Adrenal gland (tissue), 5 donors: ENCODE measurements around the gene PCDH7.

Source experiments
- POLR2A ChIP-seq, 2 donors: fragments of 450-650 bp; IDR thresholded peaks; one replicate each; pipeline ENCODE4 v1.6.1; 2017; ENCODE audit warnings: antibody characterized with exemption in 2 of 2, mild to moderate bottlenecking in 2 of 2, moderate library complexity in 1 of 2
- TF ChIP-seq, protein P1 (sequence below), 6 experiments: fragments of 450-650 bp in 4 of 6; fragments of 200-600 bp in 2 of 6; sonication (generic) in 1 of 6; IDR thresholded peaks; 1 replicate in 5 of 6; 2 replicates in 1 of 6; pipeline versions ENCODE4 v1.5.1 to v1.8.0; 2016 to 2021; ENCODE audit warnings: antibody characterized with exemption in 6 of 6, mild to moderate bottlenecking in 2 of 6, moderate library complexity in 1 of 6
- donor health status: DM: no; HTN: no; CAD: no.

- TF ChIP-seq POLR2A (IDR thresholded peaks at IDR 0.05) = no peak
- TF ChIP-seq, protein P1, sequence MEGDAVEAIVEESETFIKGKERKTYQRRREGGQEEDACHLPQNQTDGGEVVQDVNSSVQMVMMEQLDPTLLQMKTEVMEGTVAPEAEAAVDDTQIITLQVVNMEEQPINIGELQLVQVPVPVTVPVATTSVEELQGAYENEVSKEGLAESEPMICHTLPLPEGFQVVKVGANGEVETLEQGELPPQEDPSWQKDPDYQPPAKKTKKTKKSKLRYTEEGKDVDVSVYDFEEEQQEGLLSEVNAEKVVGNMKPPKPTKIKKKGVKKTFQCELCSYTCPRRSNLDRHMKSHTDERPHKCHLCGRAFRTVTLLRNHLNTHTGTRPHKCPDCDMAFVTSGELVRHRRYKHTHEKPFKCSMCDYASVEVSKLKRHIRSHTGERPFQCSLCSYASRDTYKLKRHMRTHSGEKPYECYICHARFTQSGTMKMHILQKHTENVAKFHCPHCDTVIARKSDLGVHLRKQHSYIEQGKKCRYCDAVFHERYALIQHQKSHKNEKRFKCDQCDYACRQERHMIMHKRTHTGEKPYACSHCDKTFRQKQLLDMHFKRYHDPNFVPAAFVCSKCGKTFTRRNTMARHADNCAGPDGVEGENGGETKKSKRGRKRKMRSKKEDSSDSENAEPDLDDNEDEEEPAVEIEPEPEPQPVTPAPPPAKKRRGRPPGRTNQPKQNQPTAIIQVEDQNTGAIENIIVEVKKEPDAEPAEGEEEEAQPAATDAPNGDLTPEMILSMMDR (IDR thresholded peaks at IDR 0.05) = no peak
Observed at GRCh38 chr4:30724247-30724646, 4.1 kb downstream of the PCDH7 start.
